ENCODE data around the gene HM13. TPM values are rescaled to one million over a fixed set of nuclear protein-coding genes. Genes with fewer than 3 reads are reported as not detected.

HM13 gene
- total RNA-seq, 2 experiments from 2014 or later, result 51.3 to 148 TPM

DNA sequence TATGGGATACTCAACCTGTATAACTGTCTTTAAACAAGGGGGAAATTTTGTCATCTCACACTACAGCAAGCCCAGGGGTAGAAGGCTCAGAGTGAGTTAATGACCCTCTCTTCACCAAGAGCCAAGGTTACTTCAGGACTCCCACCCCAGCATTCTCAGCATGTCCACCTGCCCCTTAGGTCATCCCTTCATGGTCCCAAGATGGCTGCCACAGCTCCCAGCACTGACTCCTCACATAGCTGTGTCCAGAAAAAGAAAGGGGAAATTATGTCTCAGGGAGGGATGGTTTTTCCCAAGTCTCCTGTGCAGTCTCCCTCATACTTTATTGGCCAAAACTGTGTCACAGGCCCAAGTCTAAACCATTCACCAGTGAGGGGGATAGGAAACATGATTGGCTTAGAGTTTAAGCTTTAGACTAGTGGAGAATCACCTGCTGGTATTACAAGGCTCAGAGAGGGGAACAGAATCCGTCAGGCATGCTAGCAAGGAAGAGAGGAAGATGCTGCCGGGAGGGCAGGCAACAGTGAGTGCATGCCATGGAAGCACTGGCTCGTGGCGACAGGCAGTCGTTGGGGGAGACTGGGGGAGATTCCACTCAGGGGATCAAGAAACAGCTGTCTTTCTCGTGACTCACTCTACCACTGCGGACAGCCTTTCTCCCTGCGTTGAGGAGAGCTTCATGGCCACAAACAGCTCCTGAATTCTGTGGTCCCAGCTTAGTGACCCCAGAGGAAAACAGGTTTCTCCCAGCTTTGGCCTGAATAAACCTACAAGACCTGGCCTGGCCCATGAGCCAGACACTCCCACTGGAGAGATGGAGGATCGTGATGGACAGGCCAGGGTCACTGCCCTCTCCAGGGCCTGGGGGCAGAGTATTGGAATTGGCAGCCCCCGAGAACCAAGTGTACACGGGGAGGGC lies 37.2 kb downstream of the HM13 start:
- no peak overlapping the region for H3K4me3 ChIP-seq (ENCODE audit: low read depth, low read length, poor library complexity, severe bottlenecking)
- peaks cover 26% of the 10 kb centered on the region for H3K79me2 ChIP-seq (ENCODE audit: insufficient read depth, low read depth, low read length)
- H3K9me3 ChIP-seq (ENCODE audit: low read length), result no peaks in the 10 kb centered on the region
- ChIA-PET CTCF (ENCODE audit: unreplicated experiment) (no interaction called here), POLR2A (interaction anchor here (0.9 to 1.2 kb wide), 2 partner anchors 29 to 36 kb away, joined by 3 to 6 read pairs; no protein-coding TSS in a partner anchor)
- BruUV-seq (replicated peaks), result no TSS peak
- H3K9me2 ChIP-seq (ENCODE audit: insufficient read depth, low read length), result no peaks in the 10 kb centered on the region
- TF ChIP-seq, protein P1, sequence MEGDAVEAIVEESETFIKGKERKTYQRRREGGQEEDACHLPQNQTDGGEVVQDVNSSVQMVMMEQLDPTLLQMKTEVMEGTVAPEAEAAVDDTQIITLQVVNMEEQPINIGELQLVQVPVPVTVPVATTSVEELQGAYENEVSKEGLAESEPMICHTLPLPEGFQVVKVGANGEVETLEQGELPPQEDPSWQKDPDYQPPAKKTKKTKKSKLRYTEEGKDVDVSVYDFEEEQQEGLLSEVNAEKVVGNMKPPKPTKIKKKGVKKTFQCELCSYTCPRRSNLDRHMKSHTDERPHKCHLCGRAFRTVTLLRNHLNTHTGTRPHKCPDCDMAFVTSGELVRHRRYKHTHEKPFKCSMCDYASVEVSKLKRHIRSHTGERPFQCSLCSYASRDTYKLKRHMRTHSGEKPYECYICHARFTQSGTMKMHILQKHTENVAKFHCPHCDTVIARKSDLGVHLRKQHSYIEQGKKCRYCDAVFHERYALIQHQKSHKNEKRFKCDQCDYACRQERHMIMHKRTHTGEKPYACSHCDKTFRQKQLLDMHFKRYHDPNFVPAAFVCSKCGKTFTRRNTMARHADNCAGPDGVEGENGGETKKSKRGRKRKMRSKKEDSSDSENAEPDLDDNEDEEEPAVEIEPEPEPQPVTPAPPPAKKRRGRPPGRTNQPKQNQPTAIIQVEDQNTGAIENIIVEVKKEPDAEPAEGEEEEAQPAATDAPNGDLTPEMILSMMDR (conservative IDR thresholded peaks at IDR 0.05; ENCODE audit: low read length), result no peak
- TF ChIP-seq EZH2phosphoT487 (IDR thresholded peaks at IDR 0.05; ENCODE audit: borderline replicate concordance, low read depth, low read length), result no peak
- no peak overlapping the region for H2AFZ ChIP-seq (ENCODE audit: low read length)
- DNase-seq (ENCODE audit: low spot score), result no peak
- H3K4me2 ChIP-seq (ENCODE audit: low read length), result no peak overlapping the region
- H3K4me1 ChIP-seq (ENCODE audit: insufficient read depth, low read length, poor library complexity, severe bottlenecking), result peaks cover 10% of the 10 kb centered on the region
- intact Hi-C loops (cut with micrococcal nuclease; ENCODE audit: unreplicated experiment), result no loop called here
- no peaks in the 10 kb centered on the region for H4K20me1 ChIP-seq (ENCODE audit: insufficient read depth, low read length)
- H3K27ac ChIP-seq (ENCODE audit: low read depth, low read length, poor library complexity, severe bottlenecking), result no peak overlapping the region
- H3K36me3 ChIP-seq (ENCODE audit: insufficient read depth, low read length), result peaks cover 75% of the 10 kb centered on the region

- Histone ChIP-seq H3K9me2 (ENCODE audit: insufficient read depth, low read length) (no peaks in the 10 kb centered on the region), H3K4me1 (ENCODE audit: insufficient read depth, low read length, poor library complexity, severe bottlenecking) (peaks cover 5% of the 10 kb centered on the region), H3K9me3 (ENCODE audit: low read length) (no peaks in the 10 kb centered on the region), H3K4me3 (ENCODE audit: low read depth, low read length, poor library complexity, severe bottlenecking) (no peak overlapping the region), H2AFZ (ENCODE audit: low read length) (no peak overlapping the region), H3K36me3 (ENCODE audit: insufficient read depth, low read length) (peaks cover 57% of the 10 kb centered on the region), H3K4me2 (ENCODE audit: low read length) (no peak overlapping the region), H3K27ac (ENCODE audit: low read depth, low read length, poor library complexity, severe bottlenecking) (no peak overlapping the region), H4K20me1 (ENCODE audit: insufficient read depth, low read length) (no peaks in the 10 kb centered on the region), H3K79me2 (ENCODE audit: insufficient read depth, low read depth, low read length) (no peaks in the 10 kb centered on the region)
- intact Hi-C loops (cut with micrococcal nuclease; ENCODE audit: unreplicated experiment), result no loop called here
- no peak for DNase-seq (ENCODE audit: low spot score)
- CTCF ChIA-PET (ENCODE audit: unreplicated experiment), result no interaction called here
- BruUV-seq (replicated peaks), result no TSS peak
- POLR2A ChIA-PET, result interaction anchor here (1.1 kb wide), 1 partner anchor 16 kb away, joined by 3 read pairs; no protein-coding TSS in a partner anchor
- TF ChIP-seq, protein P1 (conservative IDR thresholded peaks at IDR 0.05; ENCODE audit: low read length), result no peak
- TF ChIP-seq EZH2phosphoT487 (IDR thresholded peaks at IDR 0.05; ENCODE audit: borderline replicate concordance, low read depth, low read length), result no peak
Measured at GRCh38 chr20:31555203-31555775, 41.0 kb downstream of the HM13 start.
